Mucosa of descending colon (tissue), 3 donors: ENCODE measurements around the gene EXOSC3. TPM values are rescaled to one million over a fixed set of nuclear protein-coding genes. Genes with fewer than 3 reads are reported as not detected.
"Not testable (repeated sequence)": the region's sequence is repeated elsewhere in the genome, so short reads cannot be mapped to it uniquely, and the experiment has no call there.

ENCODE experiments used
- ATAC-seq: fragments of 200-7000 bp; cut with Tn5 transposase; one replicate; pipeline ENCODE4 v1.9.1; 2020; ENCODE audit warnings: mild to moderate bottlenecking, moderate library complexity
- DNase-seq, 3 donors: peaks; one replicate each; pipeline ENCODE4 v3.0.0-alpha.2; 2020
- H3K36me3 ChIP-seq: fragments of 200-600 bp; one replicate; pipeline ENCODE4 v1.8.0; 2021; ENCODE audit warnings: low read depth, mild to moderate bottlenecking
- H3K4me1 ChIP-seq: fragments of 200-600 bp; one replicate; pipeline ENCODE4 v1.8.0; 2021; ENCODE audit warnings: low read depth, mild to moderate bottlenecking
- H3K4me3 ChIP-seq: fragments of 200-600 bp; one replicate; pipeline ENCODE4 v1.8.0; 2021; ENCODE audit warnings: mild to moderate bottlenecking
- H3K9me3 ChIP-seq: fragments of 200-600 bp; one replicate; pipeline ENCODE4 v1.8.0; 2021; ENCODE audit warnings: mild to moderate bottlenecking
- intact Hi-C, 2 donors: fragments of 100-400 bp; cut with DNase I in 1 of 2; cut with micrococcal nuclease in 1 of 2; formaldehyde crosslinking; loops; one replicate each; pipeline versions ENCODE4 v1.11.0 to v1.11.1; 2022; cut with DNase I, micrococcal nuclease
- total RNA-seq, 3 donors: library from RNA; stranded (reverse); fragmentation: NEBNext Ultra II Directional in 2 of 3; extraction: Animal tissue kit (Norgen Biotek cat#: 25700) in 2 of 3; gene quantifications; one replicate each; pipeline versions ENCODE4 v1.2.1 to v1.2.4, GENCODE V29; 2021 to 2023
- TF ChIP-seq, protein P1 (sequence below): fragments of 200-600 bp; IDR thresholded peaks from one replicate; pipeline ENCODE4 v1.8.0; 2022; ENCODE audit warnings: antibody characterized with exemption, mild to moderate bottlenecking
- donor health status: DM: no; HTN: no; CAD: no; lungs with moderate emphysema.
- donor health status: DM: no; HTN: no; CAD: no.
- donor health status: DM: no; HTN: yes; CAD: no.

EXOSC3 gene
- total RNA-seq, 3 donors from 2014 or later, result 25.1 to 34.1 (median 32.2) TPM

DNA sequence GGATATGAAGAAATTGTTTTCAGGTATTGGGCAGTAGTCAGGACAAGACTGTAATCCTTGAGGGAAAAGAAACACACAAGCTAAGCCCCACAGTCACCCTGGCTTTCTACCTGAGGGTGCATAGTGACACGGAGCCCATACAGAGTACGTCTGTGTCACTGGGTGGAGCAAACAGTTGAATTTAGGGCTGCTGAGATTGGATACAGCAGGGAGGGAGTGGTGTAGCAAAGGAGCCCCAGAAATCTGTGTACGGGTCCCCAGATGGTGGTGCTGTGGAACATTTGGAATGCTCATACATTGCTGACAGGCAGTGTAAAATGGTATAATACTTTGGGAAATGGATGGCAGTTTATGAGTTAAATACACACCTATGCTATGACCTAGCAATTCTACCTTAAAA lies 26.1 kb downstream of the EXOSC3 start:
- H3K4me3 ChIP-seq, result no peak overlapping the region
- TF ChIP-seq, protein P1, sequence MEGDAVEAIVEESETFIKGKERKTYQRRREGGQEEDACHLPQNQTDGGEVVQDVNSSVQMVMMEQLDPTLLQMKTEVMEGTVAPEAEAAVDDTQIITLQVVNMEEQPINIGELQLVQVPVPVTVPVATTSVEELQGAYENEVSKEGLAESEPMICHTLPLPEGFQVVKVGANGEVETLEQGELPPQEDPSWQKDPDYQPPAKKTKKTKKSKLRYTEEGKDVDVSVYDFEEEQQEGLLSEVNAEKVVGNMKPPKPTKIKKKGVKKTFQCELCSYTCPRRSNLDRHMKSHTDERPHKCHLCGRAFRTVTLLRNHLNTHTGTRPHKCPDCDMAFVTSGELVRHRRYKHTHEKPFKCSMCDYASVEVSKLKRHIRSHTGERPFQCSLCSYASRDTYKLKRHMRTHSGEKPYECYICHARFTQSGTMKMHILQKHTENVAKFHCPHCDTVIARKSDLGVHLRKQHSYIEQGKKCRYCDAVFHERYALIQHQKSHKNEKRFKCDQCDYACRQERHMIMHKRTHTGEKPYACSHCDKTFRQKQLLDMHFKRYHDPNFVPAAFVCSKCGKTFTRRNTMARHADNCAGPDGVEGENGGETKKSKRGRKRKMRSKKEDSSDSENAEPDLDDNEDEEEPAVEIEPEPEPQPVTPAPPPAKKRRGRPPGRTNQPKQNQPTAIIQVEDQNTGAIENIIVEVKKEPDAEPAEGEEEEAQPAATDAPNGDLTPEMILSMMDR, result no peak
- intact Hi-C loops, result no loop called here

DNA sequence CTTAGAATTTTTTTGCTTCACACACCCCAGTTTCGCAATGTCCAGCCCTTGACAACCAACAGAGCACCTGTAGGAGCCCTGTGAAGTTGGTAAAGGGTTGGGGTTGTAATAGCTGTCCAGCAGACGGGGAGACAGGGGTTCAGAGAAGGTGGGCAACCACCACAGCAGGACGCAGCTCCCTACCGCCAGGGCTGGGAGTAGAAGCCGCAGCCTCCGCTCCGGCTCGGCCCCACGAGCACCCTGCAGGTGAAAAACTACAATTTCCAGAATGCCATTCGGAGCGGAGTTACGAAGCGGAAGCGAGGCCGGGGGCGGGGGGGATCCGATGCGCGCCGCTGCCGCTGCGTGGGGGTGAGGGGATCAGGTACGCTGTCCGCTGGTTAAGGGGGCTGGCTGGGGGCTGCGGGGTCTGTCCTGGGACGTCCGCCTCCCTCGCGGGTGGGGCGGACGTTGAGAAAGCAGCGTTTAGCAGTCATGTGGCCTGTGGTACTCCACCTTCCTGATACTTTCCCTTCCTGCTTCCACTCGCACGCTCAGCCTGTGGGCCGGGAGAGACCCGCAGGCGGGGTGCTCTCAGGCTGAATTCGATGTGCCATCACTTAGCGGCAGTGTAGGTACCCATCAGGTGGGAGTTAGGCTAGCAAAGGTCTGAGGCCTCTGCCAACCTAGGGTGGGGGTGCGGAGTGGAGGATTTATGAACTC lies 31.2 kb downstream of the EXOSC3 start, which contains the start of gene TRMT10B:
TSS of gene TRMT10B (plus strand) at position 317 of the 702 bp plus-strand sequence. CDS start 8,127 bp downstream, outside the sequence.
- H3K36me3 ChIP-seq, result no peaks in the 10 kb centered on the region
- TF ChIP-seq, protein P1, result no peak
- no peaks in the 10 kb centered on the region for H3K9me3 ChIP-seq
- peak within 1 kb of the TSS; percentile 44 for H3K4me3 ChIP-seq
- intact Hi-C loops, result no loop called here
- DNase-seq (peak; percentile 75 to 79 (median 78)), ATAC-seq (peak; percentile 95)
- peaks cover 6% of the 10 kb centered on the region for H3K4me1 ChIP-seq

More for the DNA sequence above, 26.1 kb downstream of the EXOSC3 start:
- Histone ChIP-seq H3K9me3 (no peaks in the 10 kb centered on the region), H3K36me3 (no peaks in the 10 kb centered on the region), H3K4me1 (peaks cover 6% of the 10 kb centered on the region)
- no peak for ATAC-seq
- DNase-seq, result no peak

DNA sequence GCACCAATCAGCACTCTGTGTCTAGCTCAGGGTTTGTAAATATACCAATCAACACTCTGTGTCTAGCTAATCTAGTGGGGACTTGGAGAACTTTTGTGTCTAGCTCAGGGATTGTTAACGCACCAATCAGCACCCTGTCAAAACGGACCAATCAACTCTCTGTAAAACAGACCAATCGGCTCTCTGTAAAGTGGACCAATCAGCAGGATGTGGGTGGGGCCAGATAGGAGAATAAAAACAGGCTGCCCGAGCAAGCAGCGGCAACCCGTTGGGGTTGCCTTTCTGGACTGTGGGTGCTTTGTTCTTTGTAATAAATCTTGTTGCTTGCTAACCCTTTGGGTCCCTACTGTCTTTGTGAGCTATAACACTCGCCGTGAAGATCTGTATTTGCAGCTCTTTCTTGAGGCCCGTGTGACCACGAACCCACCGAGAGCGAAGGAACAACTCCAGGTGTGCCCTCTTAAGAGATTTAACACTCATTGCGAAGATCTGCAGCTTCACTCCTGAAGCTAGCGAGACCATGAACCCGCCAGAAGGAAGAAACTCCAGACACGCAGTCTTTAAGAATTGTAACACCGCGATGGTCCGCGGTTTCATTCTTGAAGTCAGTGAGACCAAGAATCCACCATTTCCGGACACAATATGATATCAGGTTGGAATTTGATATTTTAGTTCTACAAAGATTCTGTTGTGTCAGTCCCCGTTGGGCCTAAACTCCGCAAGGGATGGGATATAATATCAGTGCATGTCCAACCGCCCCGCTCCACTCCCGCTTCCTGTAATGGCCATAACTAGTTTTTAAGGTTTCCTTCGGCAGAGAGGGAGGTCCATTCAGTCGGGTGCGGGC lies 32.0 kb downstream of the EXOSC3 start:
- H3K4me1 ChIP-seq, result peaks cover 6% of the 10 kb centered on the region
- TF ChIP-seq, protein P1, result no peak
- intact Hi-C loops, result no loop called here
- peak overlapping the region; percentile 44 for H3K4me3 ChIP-seq
- ATAC-seq (no peak), DNase-seq (peak in 1 of 3 donors; percentile 29)
- no peaks in the 10 kb centered on the region for H3K9me3 ChIP-seq
- H3K36me3 ChIP-seq, result no peaks in the 10 kb centered on the region

DNA sequence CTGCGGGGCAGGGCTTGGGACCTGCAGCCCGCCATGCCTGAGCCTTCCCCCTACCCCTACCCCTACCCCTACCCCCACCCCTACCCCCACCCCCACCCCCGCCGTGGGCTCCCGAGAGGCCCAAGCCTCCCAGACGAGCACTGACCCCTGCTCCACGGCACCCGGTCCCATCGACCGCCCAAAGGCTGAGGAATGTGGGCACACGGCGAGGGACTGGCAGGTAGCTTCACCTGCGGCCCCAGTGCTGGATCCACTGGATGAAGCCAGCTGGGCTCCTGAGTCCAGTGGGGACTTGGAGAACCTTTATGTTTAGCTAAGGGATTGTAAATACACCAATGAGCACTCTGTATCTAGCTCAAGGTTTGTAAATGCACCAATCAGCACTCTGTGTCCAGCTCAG lies 32.8 kb downstream of the EXOSC3 start:
- intact Hi-C loops, H3K9me3 ChIP-seq, ATAC-seq: not testable (repeated sequence)

DNA sequence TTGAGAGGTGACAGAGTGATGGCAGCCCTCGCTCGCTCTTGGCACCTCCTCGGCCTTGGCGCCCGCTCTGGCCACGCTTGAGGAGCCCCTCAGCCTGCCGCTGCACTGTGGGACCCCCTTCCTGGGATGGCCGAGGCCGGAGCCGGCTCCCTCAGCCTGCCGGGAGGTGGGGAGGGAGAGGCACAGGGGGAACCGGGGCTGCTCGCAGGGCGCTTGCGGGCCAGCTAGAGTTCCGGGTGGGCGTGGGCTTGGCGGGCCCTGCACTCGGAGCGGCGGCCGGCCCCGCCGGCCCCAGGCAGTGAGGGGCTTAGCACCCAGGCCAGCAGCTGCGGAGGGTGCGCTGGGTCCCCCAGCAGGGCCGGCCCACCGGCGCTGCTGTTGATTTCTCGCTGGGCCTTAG lies 33.2 kb downstream of the EXOSC3 start:
- intact Hi-C loops, ATAC-seq, H3K4me3 ChIP-seq, DNase-seq, H3K4me1 ChIP-seq, H3K9me3 ChIP-seq, H3K36me3 ChIP-seq: not testable (repeated sequence)

More for the DNA sequence above, 32.8 kb downstream of the EXOSC3 start:
- not testable (repeated sequence) for H3K4me3 ChIP-seq, H3K4me1 ChIP-seq, H3K36me3 ChIP-seq, DNase-seq

DNA sequence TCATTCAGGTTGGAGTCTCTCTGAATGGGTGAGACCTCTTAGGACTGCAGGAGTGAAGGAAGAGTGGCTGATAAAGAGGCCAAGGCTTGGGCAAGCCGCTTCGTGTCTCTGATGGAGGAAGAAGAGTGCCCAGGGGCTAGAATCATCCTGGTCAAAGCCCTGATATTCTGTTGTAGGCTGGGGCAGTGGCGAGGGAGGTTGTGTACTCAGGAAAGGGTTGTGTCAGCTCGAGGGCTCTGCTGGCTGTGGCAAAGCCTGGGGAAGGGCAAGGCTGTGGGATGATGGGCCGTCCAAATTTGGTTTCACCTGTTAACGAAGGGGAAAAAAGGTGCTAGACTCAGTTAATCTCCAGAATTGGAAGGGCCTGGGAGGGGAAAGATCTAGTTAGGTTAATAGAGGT lies 33.7 kb downstream of the EXOSC3 start:
- no peak for ATAC-seq
- H3K36me3 ChIP-seq, result no peaks in the 10 kb centered on the region
- intact Hi-C loops, result no loop called here
- H3K4me1 ChIP-seq, result peaks cover 6% of the 10 kb centered on the region
- DNase-seq, result no peak
- H3K4me3 ChIP-seq, result no peak overlapping the region
- TF ChIP-seq, protein P1, result no peak
- no peaks in the 10 kb centered on the region for H3K9me3 ChIP-seq
